Activated gamma-delta T cell treated with anti-CD3 and anti-CD28 coated beads, Interleukin-2, amount 50 U/mL, for 16 hours (primary cell): ENCODE data around the gene ALOX5AP.

ENCODE experiments used
- DNase-seq: peaks from one replicate; pipeline ENCODE4 v3.0.0-alpha.2; 2020; ENCODE audit warnings: low read depth

The ALOX5AP gene

DNA sequence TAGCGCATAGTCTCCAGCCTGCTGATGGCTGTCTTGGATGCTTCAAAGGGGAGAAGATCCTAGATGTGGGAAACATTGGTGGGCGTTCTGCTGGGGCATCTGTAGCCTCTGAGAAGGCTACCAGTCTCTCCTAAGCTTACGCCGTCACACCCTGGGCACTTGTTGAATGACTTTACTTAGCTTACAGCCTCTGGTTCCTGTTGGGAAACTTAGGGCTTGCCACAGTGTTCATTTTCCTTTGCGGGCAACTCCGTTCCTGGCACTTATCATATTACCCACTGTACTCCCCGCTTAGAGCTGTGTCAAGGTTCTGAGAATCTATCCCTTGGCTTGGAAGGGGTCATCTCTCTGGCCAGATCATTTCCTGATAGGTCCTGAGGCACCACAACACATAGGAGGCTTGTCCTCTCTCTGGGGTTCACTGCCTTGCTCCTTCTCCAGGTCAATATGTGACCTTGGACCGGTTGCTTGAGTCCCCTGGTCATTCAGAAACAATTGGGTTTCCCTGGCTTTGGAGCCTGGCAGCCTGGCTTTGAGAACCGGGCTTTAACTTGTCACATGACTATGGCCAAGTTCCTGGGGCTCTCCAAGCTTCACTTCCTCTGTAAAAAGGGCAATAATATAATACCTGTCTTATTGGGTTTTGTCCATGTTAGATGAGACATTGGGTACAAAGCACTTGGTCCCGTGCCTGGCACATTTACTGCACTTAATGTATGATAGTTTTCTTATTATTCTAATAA, 20.5 kb upstream of the ALOX5AP start:
- DNase-seq = no peak

DNA sequence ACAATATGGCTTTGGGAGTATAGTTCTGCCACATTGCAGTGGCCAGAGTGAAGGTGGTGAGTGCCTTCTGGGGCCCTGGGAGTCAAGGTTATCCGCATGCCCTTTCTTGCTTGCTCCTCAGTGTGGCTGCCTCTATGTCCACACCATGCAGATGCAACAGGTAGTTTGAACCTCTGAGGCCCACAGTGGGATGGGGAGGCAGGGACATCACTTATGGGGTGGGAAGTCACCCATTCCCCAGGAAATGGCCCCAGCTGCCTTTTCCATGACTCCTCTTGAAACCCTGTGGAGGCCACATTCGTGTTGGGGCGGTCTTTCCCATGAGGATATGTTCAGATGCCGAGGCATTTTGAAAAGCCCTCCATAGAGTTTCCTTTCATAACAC, 20.0 kb upstream of the ALOX5AP start:
- no peak for DNase-seq

DNA sequence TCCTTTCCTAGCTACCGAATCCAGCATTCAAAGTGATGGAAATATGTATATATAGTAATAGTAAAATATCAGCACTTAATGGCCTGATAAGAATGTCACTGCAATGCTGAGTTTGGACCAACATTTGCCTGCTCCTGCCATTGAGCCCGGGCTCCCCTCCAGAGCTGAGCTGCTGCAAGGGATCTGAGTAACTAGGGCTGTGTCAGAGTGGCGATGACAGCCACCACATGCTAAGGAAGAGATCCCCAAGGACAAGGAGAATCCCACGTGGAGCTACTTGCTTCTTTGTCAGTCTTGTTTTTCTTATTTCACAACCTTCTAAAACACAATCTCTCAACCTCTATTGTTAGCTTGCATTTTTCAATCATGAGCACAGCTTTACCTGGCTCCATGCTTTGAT, 19.5 kb upstream of the ALOX5AP start:
- DNase-seq = no peak

DNA sequence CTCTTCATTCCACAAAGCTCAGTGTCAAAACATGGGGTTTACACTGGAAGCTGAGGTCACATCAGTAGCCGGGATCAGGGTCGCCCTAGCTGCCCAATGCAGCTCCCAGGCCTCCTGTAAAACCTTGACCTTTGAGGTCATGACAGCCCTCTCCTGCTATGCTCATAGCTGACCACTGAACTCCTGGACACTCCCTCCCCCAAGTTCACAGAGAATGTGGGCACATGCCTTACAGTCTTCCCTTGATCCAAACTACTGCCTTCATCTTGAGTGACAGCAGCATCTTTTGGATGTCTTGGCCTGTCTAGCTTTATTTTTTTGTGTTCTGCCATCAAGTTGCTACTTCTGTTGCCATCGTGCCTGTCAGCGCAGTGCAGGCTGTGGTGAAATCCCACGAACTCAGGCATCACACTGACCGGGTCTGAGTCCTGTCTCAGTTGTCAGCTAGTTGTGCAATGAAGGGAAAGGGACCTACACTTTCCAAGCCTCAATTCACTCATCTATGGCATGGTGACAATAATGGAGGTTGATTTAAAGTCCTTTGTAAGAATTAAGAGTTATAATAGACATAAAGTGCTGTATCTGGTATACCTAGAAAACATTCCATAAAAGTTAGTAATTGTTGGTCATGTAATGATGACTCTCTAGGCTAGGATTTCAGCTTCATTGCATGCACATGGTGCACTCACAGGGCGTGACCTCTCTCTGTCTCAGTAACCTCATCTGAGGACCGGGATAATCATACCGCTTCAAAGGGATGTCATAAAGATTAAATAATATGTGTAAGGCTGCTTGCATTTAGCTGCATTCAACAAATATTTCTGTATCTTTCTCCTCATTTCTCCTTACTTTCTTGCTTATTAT, 16.4 kb upstream of the ALOX5AP start:
- DNase-seq = no peak

DNA sequence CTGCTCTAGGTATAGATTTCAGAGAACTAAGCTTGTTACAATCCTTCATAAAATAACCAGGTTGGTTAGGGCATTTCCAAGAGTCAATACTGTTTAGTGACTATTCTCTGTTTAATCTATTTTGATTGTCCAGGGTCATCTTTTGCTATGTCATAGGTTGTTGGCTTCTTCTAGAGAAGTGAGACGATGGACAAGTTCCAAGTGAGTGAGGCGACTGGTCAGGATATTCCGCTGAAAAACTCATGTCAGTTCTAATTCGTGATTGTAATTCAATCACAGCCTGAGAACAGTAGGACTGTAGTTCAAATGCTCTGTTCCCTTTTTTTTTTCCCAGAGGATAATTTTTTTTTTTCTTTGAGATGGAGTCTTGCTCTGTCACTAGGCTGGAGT, 15.8 kb upstream of the ALOX5AP start:
- no peak for DNase-seq

DNA sequence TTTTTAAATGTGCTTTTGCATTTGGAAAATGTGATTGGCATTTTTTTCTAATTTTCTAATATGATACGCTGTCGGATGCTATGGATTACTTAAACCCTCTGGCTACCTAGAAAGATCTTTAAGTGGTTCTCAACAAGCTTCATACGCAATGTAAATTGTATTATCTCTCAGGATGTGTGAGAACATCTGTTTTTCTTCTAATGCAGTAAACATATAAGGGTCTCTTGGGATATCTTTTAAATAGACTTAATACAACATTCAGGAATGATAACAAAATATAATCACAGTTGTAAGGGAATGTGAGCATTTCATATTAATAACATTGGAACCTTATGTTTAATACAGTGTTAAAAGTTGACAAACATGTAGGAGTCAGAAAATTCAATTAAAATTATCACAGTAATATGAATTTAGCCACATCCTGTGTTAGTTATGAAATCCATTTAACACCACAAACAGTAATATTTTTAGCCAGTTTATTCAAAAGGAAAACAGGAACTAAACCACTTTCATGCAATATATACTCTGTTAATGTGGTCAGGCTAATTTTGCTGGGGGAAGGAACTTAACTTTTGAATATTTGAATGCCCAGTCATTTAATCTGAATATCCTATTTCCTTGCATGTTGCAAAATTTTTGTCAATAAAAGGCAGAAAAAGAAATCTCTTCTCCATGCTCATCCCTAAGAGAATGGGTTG, 15.0 kb upstream of the ALOX5AP start:
- DNase-seq = no peak

DNA sequence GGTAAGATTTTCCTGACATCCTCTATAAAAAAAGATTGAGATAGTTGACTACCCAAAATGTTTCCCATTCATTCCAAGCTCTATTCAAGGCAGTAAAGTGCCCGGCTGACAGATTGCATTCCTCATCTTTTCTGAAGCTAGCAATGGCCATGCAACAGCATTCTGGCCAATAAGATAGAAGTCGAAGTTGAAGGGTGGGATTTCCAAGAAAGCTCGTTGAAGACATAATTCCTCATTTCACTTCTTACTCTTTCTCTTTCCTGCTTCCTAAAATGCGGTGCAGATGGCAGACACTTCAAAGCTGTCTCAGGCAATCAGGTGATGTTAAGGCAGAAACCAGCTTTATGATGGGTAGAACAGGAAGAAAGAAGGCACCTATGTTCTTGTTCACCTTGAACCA, 13.4 kb upstream of the ALOX5AP start:
- no peak for DNase-seq

DNA sequence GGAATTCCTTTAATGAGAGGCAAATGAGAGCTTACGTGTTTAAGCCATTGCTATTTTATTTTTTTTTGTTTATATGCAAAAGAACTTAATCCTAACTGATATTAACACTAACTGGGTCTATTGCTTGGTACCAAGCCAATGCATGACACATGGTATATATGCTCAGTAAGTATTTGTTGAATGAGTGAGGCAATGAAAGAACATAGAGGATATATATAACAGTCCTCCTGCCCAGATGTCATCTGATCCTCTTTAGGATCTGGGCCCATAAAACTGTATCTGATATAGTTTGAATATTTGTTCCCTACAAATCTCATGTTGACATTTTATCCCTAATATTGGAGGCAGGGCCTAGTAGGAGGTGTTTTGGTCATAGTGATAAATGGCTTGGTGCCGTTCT, 13.0 kb upstream of the ALOX5AP start:
- DNase-seq = no peak

DNA sequence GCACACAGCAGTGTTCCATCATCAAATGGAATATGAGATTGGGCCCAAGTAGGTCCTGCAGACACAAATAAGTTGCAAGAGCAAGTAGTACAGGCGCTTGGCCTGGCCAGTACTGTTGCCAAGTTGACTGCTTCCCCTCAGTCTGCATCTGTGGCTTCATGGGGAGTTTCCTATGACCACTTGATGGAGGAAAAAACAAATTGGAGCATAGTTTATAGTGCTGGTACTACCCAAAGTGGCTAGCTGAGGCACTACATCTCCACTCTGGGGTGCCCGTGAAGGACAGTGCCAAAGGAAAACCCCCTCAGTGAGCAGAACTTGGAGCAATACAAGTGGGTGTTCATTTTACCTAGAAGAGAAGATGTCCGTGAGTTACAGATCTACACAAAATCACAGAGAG, 10.6 kb upstream of the ALOX5AP start:
- DNase-seq = no peak

DNA sequence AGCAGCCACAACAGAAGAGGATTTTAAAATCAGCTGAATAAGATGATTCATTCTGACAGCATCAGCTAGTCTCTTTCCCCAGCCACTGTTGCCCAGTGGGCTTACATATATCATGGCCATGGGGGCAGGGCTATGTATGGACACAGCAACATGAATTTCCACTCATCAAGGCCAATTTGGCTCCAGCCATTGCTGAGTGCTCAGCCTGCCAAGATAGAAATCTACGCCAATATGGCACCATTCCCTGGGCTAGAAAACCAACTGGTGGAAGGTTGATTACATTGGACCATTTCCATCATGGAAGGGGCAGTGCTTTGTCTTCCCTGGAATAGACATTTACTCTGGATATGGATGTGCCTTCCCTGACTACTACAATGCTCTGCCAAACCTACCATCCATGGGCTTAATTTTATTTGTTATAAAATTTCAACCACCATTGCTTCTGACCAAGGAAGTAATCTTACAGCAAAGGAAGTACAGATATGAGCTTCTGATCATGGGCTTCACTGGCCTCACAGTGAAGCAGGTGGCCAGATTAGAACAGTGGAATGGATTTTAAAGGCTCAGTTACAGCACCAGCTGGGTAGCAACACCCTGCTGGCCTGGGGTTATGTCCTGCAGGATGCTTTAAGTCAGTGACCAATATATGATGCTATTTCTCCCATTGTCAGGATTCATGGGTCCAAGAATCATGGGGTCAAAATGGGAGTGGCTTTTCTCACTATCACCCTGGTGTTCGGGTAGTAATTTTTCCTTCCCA, 9.8 kb upstream of the ALOX5AP start:
- no peak for DNase-seq

DNA sequence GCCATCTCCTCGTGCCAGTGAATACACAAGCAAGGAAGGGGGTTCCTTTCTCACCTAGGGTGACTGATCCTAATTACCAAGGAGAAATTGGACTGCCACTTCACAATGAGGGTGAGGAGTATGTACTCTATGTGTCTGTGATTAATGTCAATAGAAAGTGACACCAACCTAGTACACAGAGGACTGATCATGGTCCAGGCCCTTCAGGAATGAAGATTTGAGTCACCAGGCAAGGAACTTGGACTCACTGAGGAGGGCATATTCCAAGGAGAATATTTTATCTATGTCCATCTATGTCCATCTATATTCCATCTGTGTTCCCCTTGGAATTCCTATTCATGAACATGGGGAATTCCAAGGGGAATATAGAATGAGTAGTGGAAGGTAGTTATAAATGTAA, 9.2 kb upstream of the ALOX5AP start:
- no peak for DNase-seq

DNA sequence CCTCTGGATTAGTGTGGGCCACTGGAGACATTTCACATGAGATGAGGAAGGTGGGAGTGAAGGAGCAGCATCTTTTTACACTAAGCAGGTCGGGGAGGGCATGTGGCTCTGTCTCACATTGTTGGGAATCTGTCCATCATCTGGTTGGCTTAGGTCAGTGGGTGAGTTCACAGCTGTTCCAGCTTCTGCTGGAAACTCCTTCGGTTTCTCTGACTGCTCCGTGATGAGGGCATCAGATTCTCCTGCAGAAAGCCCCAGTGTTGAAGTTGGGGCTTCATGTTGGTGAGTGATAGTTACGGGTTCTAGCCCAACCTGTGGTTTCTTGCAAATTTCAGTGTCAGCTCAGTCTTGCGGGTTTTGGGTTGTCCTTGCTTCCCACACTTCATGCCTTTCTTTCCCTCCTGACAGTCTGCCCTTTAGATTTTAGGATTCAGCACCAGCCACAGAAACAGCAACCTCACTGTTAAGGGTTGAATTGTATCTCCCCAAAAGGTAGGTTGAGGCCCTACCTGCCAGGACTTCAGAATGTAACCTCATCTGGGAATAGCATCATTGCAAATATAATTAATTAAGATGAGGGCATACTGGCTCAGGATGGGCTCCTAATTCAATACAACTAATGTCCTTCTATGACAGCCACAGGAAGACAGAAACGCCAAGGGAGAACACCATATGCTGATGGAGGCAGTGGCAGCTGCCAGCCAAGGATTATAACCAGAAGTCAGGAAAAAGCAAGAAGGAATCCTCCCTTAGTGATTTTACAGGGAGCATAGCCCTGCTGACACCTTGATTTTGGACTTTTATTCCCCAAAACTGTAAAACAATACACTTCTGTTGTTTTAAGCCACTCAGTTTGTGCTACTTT, 7.6 kb upstream of the ALOX5AP start:
- DNase-seq = no peak

DNA sequence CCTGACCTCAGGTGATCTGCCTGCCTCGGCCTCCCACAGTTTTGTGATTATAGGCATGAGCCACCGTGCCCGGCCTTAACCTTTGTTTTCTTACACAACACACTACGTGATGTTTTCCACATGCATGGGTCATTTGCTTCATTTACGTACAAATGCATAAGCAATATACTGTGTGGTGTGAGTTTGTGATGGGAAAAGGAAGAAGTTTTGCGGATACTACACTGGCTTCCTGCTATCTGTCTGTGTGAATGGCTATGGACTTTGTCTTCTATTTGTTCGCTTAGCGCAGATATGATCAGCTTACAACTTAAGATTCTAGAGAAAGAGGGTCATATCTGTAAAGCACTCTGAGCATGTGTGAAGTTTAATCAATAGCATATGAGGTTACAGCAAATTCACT, 5.5 kb upstream of the ALOX5AP start:
- no peak for DNase-seq

DNA sequence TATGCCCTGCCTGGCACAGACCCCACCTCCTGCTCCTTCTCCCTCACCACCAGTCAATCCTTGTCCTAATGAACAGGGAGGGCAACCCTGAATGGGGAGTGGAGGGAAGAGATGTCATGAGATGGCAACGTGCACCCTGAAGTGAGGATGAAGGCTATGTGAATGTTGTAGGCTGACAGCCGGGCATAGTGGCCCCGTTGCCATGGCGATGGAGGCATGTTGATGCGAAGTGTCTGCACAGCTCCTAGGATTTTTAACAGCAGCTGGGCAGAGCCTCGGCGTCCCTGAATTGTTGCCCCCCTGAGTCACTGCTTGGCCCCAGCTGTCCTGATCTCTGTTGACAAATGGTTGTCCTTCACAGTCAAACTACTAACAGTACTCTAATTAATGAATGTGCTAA, 4.8 kb upstream of the ALOX5AP start:
- no peak for DNase-seq

DNA sequence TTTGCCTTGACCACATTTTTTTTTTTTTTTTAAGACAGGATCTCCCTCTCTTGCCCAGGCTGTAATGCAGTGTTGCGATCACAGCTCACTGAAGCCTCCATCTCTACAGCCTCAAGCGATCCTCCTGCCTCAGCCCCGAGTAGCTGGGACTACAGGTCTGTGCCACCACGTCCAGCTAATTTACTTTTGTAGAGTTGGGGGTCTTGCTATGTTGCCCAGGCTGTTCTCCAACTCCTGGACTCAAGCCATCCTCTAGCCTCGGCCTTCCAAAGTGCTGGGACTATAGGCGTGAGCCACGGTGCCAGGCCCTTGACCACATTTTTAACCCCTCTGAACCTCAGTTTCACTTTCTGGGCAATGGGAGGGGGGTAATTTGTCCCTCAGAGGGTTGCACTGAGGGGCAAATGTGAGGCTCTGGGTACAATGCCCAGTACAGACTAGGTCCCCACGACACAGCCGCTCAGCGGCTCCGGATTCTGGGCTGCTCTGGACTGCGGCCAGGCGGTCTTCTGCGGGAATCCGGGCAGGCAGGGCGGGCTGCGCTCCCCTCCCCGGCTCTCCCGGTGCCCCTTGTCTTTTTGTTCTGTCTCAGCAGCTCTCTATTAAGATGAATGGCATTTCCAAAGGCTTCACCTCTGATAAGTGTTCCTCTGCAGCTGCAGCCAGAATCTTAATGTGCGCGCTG, 3.8 kb upstream of the ALOX5AP start:
- DNase-seq = no peak

DNA sequence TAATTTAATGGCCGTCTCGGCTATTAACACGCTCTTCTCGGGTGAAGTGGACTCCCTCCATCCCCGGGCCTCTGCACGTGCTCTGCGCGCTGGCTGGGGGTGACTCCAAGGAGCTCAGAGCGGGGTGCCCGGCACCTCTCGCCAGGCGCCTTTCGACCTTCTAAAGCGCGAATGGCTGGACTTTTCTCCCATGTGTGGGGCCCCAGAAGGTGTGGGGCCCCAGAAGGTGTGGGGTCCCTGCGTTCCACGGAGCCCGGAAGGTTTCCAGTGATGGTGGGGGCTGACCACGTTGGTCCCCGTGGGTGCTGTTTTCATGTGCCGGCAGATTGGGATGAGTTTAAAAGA, 3.3 kb upstream of the ALOX5AP start:
- no peak for DNase-seq

DNA sequence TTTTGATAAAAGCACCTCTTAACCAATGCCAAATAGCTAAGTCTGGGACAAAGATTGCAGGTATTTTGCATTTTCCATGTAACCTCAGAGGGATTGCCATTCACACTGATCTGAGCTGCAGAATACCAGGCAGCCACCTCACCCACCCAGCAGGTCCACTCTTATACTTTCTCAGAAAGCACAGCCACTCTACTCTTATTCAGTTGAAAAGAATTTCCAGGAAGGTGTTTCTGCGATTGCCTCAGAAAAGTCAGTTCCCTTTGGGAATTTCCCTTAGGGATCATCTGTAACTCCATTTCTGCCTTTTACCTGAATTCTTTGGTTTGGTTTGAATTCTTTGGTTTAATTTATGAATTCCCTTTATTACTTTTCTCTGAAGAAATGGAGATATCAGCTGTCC, 904 bp upstream of the ALOX5AP start:
- DNase-seq = no peak

DNA sequence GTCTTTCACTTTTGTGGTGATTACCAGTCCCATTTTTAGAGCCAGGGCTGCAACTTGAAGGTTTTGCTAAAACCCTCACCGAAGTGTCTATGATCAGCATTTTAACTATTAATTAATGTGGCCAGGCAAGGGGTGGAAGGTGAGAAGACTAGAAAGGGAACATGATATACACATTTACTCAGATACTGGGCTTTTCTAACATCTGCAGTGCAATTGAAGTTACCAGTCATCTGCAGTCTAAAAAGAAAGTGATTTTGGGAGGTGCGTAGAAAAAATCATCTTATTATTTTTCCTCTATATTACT, 481 bp downstream of the ALOX5AP start:
- DNase-seq = no peak

DNA sequence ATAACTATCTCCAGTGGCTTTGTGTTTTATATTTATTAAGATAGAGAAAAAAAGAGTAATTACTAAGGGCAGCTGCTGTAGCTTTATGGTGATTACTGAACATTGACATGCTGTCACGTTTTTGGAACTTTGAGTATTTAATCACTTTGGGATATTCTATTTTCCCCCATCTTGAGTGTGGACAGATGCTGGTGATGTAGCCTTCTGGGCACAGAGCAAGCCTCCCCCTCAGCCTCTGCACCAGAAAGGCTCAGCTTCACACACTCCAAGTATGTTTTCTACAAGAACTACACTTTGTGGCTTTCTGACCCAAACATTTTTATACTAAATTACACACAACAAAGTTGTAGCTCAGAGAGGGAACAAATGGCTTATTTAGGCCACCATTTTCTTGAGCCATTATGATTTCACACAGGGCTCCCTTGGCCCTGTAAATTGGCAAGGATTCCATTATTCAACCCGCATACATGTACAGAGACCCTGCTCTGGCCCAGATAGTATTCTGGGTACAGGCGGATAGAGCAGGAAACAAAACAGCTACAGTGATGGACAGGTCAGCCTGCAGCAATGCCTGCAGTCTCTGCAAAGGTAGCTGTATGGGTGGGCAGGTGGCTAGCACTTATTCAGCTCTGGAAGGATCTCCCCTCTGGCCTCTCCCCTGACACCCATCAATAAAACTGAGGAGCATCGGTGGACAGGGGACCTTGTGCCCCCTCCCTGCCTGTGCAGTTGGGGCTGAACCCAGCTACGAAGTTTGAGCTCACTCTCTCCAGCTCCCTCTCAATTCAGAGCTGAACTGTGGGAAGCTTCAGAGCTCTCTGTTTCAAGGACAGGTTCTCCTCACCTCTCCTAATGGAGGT, 1.3 kb downstream of the ALOX5AP start:
- DNase-seq = no peak
